ENCODE measurements around the gene DENND1B. TPM values are rescaled to one million over a fixed set of nuclear protein-coding genes. Genes with fewer than 3 reads are reported as not detected.

Gene DENND1B
- total and polyA plus RNA-seq, 2 donors (not counting 1 experiment from before 2014, with no cell fraction given) = 4.3 to 25.4 TPM

GRCh38 chr1:197467881-197468280 lies 307.4 kb downstream of the DENND1B start:
- WGBS (ENCODE audit: insufficient coverage) = 100% methylated on average over 1 of the region's 1 CpG
- POLR2A ChIA-PET = no interaction called here
- H3K27ac Mint-ChIP-seq = no peak overlapping the region

GRCh38 chr1:197466813-197467212 lies 308.5 kb downstream of the DENND1B start:
- ChIA-PET POLR2A (no interaction called here), CTCF (no interaction called here)
- Mint-ChIP-seq H3K9me3 (ENCODE audit: insufficient read depth) (no peaks in the 10 kb centered on the region), H3K4me3 (no peak overlapping the region), H3K4me1 (no peaks in the 10 kb centered on the region), H3K27ac (no peak overlapping the region), H3K27me3 (peaks cover 21% of the 10 kb centered on the region)
- 65% methylated on average over 3 of the region's 3 CpGs for WGBS (ENCODE audit: insufficient coverage)
- no peaks in the 10 kb centered on the region for H3K79me2 ChIP-seq (ENCODE audit: control insufficient read depth, insufficient read depth, low read length)
- TF ChIP-seq EZH2 (IDR thresholded peaks at IDR 0.05; ENCODE audit: borderline replicate concordance, insufficient read depth, low read depth, low read length, poor library complexity, severe bottlenecking) (no peak), CTCF (IDR thresholded peaks at IDR 0.05) (no peak)
- no peak overlapping the region for H3K4me3 ChIP-seq (ENCODE audit: control extremely low read depth in 1 of 5, extremely low read depth in 1 of 5, insufficient read depth in 1 of 5, low read depth in 2 of 5, low read length in 4 of 5)
- H3K36me3 ChIP-seq (replicated peaks in 1 of 2; ENCODE audit: control extremely low read depth in 1 of 2, control insufficient read depth in 1 of 2, extremely low read depth in 1 of 2, insufficient read depth in 2 of 2, low read length in 1 of 2) = no peaks in the 10 kb centered on the region
- ATAC-seq (ENCODE audit: low read depth) = no peak
- H3K27me3 ChIP-seq (replicated peaks in 1 of 4; ENCODE audit: control extremely low read depth in 1 of 4, control insufficient read depth in 3 of 4, insufficient read depth in 4 of 4, low read length in 3 of 4) = no peaks in the 10 kb centered on the region
- H3K4me2 ChIP-seq (replicated peaks; ENCODE audit: low read depth, low read length, poor library complexity, severe bottlenecking) = no peak overlapping the region
- peaks cover 0 to 4% of the 10 kb centered on the region in 2 donors for H3K4me1 ChIP-seq (ENCODE audit: control insufficient read depth in 2 of 2, insufficient read depth in 2 of 2, low read length in 2 of 2)
- no peaks in the 10 kb centered on the region for H3K9me3 ChIP-seq (ENCODE audit: control extremely low read depth in 1 of 3, control insufficient read depth in 2 of 3, insufficient read depth in 1 of 3, low read length in 2 of 3)
- H3K9ac ChIP-seq (ENCODE audit: low read length) = no peak overlapping the region
- DNase-seq = no peak
- intact Hi-C loops (cut with micrococcal nuclease) = no loop called here
- H4K20me1 ChIP-seq (ENCODE audit: control insufficient read depth, insufficient read depth, low read length, poor library complexity, severe bottlenecking) = no peaks in the 10 kb centered on the region
- no peak overlapping the region for H2AFZ ChIP-seq (ENCODE audit: insufficient read depth, low read depth, low read length, poor library complexity, severe bottlenecking)
- no peak overlapping the region for H3K27ac ChIP-seq (ENCODE audit: low read length in 2 of 2)

More at GRCh38 chr1:197467881-197468280, 307.4 kb downstream of the DENND1B start:
- Histone ChIP-seq H3K4me2 (replicated peaks; ENCODE audit: low read depth, low read length, poor library complexity, severe bottlenecking) (no peak overlapping the region), H3K9ac (ENCODE audit: low read length) (no peak overlapping the region), H2AFZ (ENCODE audit: insufficient read depth, low read depth, low read length, poor library complexity, severe bottlenecking) (no peak overlapping the region), H4K20me1 (ENCODE audit: control insufficient read depth, insufficient read depth, low read length, poor library complexity, severe bottlenecking) (no peaks in the 10 kb centered on the region), H3K27me3 (replicated peaks in 1 of 4; ENCODE audit: control extremely low read depth in 1 of 4, control insufficient read depth in 3 of 4, insufficient read depth in 4 of 4, low read length in 3 of 4) (no peaks in the 10 kb centered on the region), H3K9me3 (ENCODE audit: control extremely low read depth in 1 of 3, control insufficient read depth in 2 of 3, insufficient read depth in 1 of 3, low read length in 2 of 3) (no peaks in the 10 kb centered on the region), H3K36me3 (replicated peaks in 1 of 2; ENCODE audit: control extremely low read depth in 1 of 2, control insufficient read depth in 1 of 2, extremely low read depth in 1 of 2, insufficient read depth in 2 of 2, low read length in 1 of 2) (no peaks in the 10 kb centered on the region), H3K27ac (ENCODE audit: low read length in 2 of 2) (no peak overlapping the region), H3K4me3 (ENCODE audit: control extremely low read depth in 1 of 5, extremely low read depth in 1 of 5, insufficient read depth in 1 of 5, low read depth in 2 of 5, low read length in 4 of 5) (no peak overlapping the region), H3K79me2 (ENCODE audit: control insufficient read depth, insufficient read depth, low read length) (no peaks in the 10 kb centered on the region), H3K4me1 (ENCODE audit: control insufficient read depth in 2 of 2, insufficient read depth in 2 of 2, low read length in 2 of 2) (peaks cover 0 to 4% of the 10 kb centered on the region in 2 donors)
- ATAC-seq (ENCODE audit: low read depth) (no peak), DNase-seq (no peak)
- Mint-ChIP-seq H3K4me3 (no peak overlapping the region), H3K27me3 (peaks cover 21% of the 10 kb centered on the region), H3K9me3 (ENCODE audit: insufficient read depth) (no peaks in the 10 kb centered on the region), H3K4me1 (no peaks in the 10 kb centered on the region)
- TF ChIP-seq EZH2 (IDR thresholded peaks at IDR 0.05; ENCODE audit: borderline replicate concordance, insufficient read depth, low read depth, low read length, poor library complexity, severe bottlenecking) (no peak), CTCF (IDR thresholded peaks at IDR 0.05) (no peak)
- intact Hi-C loops (cut with micrococcal nuclease) = no loop called here
- CTCF ChIA-PET = no interaction called here
